IMR-90 (cell line): ENCODE data around the gene DYNC1H1. TPM values are rescaled to one million over a fixed set of nuclear protein-coding genes. Genes with fewer than 3 reads are reported as not detected.

Experiments
- ATAC-seq: fragments of 200-7000 bp; cut with Tn5 transposase; 2 replicates; pipeline ENCODE4 v1.9.1; 2020; ENCODE audit warnings: low read depth, mild to moderate bottlenecking, moderate library complexity
- BruUV-seq: library from RNA; stranded (reverse); fragments of 400-500 nt; replicated peaks from 2 replicates; lab custom pipeline; 2021; lab: Mats Ljungman, UMichigan
- CTCF ChIA-PET: fragments of 300-600 bp; formaldehyde crosslinking; extraction: SDS; loops from one replicate; lab custom pipeline; 2021; ENCODE audit warnings: antibody characterized with exemption; lab: Yijun Ruan, JAX
- POLR2A ChIA-PET: fragments of 300-600 bp; sonication (Branson Sonifier 250); formaldehyde crosslinking; loops from one replicate; lab custom pipeline; 2022; ENCODE audit warnings: antibody characterized with exemption; ENCODE audit not compliant: unreplicated experiment; lab: Charles Lee
- DNase-seq: peaks from one replicate; pipeline ENCODE4 v3.0.0; 2013
- H2AFZ ChIP-seq: replicated peaks from 2 replicates; pipeline ENCODE3; 2013; ENCODE audit warnings: low read length, mild to moderate bottlenecking; ENCODE audit not compliant: poor library complexity
- H2AK5ac ChIP-seq: 2 replicates; pipeline ENCODE4 v1.6.1; 2013; ENCODE audit warnings: low read depth, low read length, inconsistent platforms
- H2AK9ac ChIP-seq: replicated peaks from 2 replicates; pipeline ENCODE3; 2013; ENCODE audit warnings: mild to moderate bottlenecking, low read depth, low read length, moderate library complexity; ENCODE audit not compliant: poor library complexity
- H2BK120ac ChIP-seq: 2 replicates; pipeline ENCODE4 v1.6.1; 2013; ENCODE audit warnings: low read depth, low read length, inconsistent platforms
- H2BK15ac ChIP-seq: 3 replicates; pipeline ENCODE4 v1.6.1; 2013; ENCODE audit warnings: low read depth, low read length, inconsistent platforms
- H2BK20ac ChIP-seq: 2 replicates; pipeline ENCODE4 v1.6.1; 2013; ENCODE audit warnings: low read depth, mild to moderate bottlenecking, inconsistent platforms, low read length, moderate library complexity
- H2BK5ac ChIP-seq: 2 replicates; pipeline ENCODE4 v1.6.1; 2013; ENCODE audit warnings: mild to moderate bottlenecking, low read depth, low read length, inconsistent platforms; ENCODE audit not compliant: poor library complexity, severe bottlenecking
- H3K14ac ChIP-seq: replicated peaks from 2 replicates; pipeline ENCODE4 v1.6.1; 2013; ENCODE audit warnings: low read depth, low read length, inconsistent platforms
- H3K18ac ChIP-seq: 2 replicates; pipeline ENCODE4 v1.6.1; 2013; ENCODE audit warnings: low read depth, low read length, control low read depth
- H3K23ac ChIP-seq: 2 replicates; pipeline ENCODE4 v1.6.1; 2013; ENCODE audit warnings: low read depth, low read length, inconsistent platforms
- H3K27ac ChIP-seq: 2 replicates; pipeline ENCODE4 v1.5.1; 2013; ENCODE audit warnings: mild to moderate bottlenecking, control low read depth, low read length; ENCODE audit not compliant: insufficient read depth
- H3K27me3 ChIP-seq: 2 replicates; pipeline ENCODE4 v1.6.1; 2013; ENCODE audit warnings: low read length; ENCODE audit not compliant: control insufficient read depth, insufficient read depth
- H3K36me3 ChIP-seq: 2 replicates; pipeline ENCODE4 v1.6.1; 2013; ENCODE audit warnings: low read length, mixed read lengths; ENCODE audit not compliant: control insufficient read depth, insufficient read depth
- H3K4ac ChIP-seq: 2 replicates; pipeline ENCODE4 v1.6.1; 2013; ENCODE audit warnings: low read depth, low read length, inconsistent platforms
- H3K4me1 ChIP-seq: 2 replicates; pipeline ENCODE4 v1.6.1; 2013; ENCODE audit warnings: low read length, mixed read lengths; ENCODE audit not compliant: control insufficient read depth, insufficient read depth
- H3K4me2 ChIP-seq: 2 replicates; pipeline ENCODE4 v1.6.1; 2013; ENCODE audit warnings: low read depth, mild to moderate bottlenecking, control low read depth, low read length, moderate library complexity
- H3K4me3 ChIP-seq: 2 replicates; pipeline ENCODE4 v1.5.1; 2013; ENCODE audit warnings: low read depth, mild to moderate bottlenecking, control low read depth, low read length, moderate library complexity; ENCODE audit not compliant: insufficient read depth
- H3K56ac ChIP-seq: 2 replicates; pipeline ENCODE4 v1.6.1; 2013; ENCODE audit warnings: low read length, inconsistent platforms; ENCODE audit not compliant: insufficient read depth; ENCODE audit errors: extremely low read depth
- H3K79me1 ChIP-seq, 2 experiments: 2 replicates each; pipeline ENCODE4 v1.6.1; 2013; ENCODE audit warnings: low read length in 2 of 2, inconsistent platforms in 1 of 2, low read depth in 1 of 2
- H3K9ac ChIP-seq: 2 replicates; pipeline ENCODE4 v1.6.1; 2013; ENCODE audit warnings: low read depth, low read length, control low read depth
- H3K9me1 ChIP-seq: 2 replicates; pipeline ENCODE4 v1.6.1; 2013; ENCODE audit warnings: low read length, inconsistent platforms; ENCODE audit not compliant: insufficient read depth
- H3K9me3 ChIP-seq: 2 replicates; pipeline ENCODE4 v1.6.1; 2013; ENCODE audit warnings: low read length; ENCODE audit not compliant: control insufficient read depth, insufficient read depth
- H4K20me1 ChIP-seq: 2 replicates; pipeline ENCODE4 v1.6.1; 2013; ENCODE audit warnings: low read length, inconsistent platforms; ENCODE audit not compliant: insufficient read depth
- H4K5ac ChIP-seq: 2 replicates; pipeline ENCODE4 v1.6.1; 2013; ENCODE audit warnings: mild to moderate bottlenecking, low read depth, low read length, control low read depth
- H4K8ac ChIP-seq, 2 experiments: 2 replicates each; pipeline ENCODE4 v1.6.1; 2013; ENCODE audit warnings: low read depth in 2 of 2, low read length in 2 of 2, control low read depth in 1 of 2, inconsistent platforms in 1 of 2
- H4K91ac ChIP-seq: 2 replicates; pipeline ENCODE4 v1.6.1; 2013; ENCODE audit warnings: low read depth, low read length, inconsistent platforms; ENCODE audit not compliant: insufficient read depth
- CHD1 ChIP-seq: IDR thresholded peaks from 2 replicates; pipeline ENCODE4 v1.6.1; 2012; ENCODE audit warnings: low read depth, low read length, improper control_type of control experiment
- ELK1 ChIP-seq: fragments of 150-350 bp; IDR thresholded peaks from 2 replicates; pipeline ENCODE4 v1.6.1; 2016; ENCODE audit warnings: low read depth, mild to moderate bottlenecking, low read length, moderate library complexity, borderline replicate concordance
- FOS ChIP-seq: fragments of 150-350 bp; IDR thresholded peaks from 2 replicates; pipeline ENCODE4 v1.6.1; 2016; ENCODE audit warnings: low read depth, low read length
- MXI1 ChIP-seq: IDR thresholded peaks from 2 replicates; pipeline ENCODE4 v1.6.1; 2012; ENCODE audit warnings: low read depth, mild to moderate bottlenecking, low read length, moderate library complexity, borderline replicate concordance
- RAD21 ChIP-seq: IDR thresholded peaks from 2 replicates; pipeline ENCODE4 v1.6.1; 2012; ENCODE audit warnings: low read length, improper control_type of control experiment
- SMC3 ChIP-seq: fragments of 150-350 bp; IDR thresholded peaks from 2 replicates; pipeline ENCODE4 v1.6.1; 2016; ENCODE audit warnings: low read depth, mild to moderate bottlenecking, antibody characterized with exemption, low read length, moderate library complexity
- WGBS, 2 experiments: methylation state at CpG; one replicate each; pipeline versions ENCODE4 v1.1.5 to v1.1.7; 2013; ENCODE audit warnings: missing lambda C conversion rate in 2 of 2; ENCODE audit not compliant: insufficient read length in 1 of 2; ENCODE audit errors: extremely low coverage in 2 of 2; 5-methylcytosine and 5-hydroxymethylcytosine counted together
- dilution Hi-C: fragments of 300-500 bp; cut with HindIII; formaldehyde crosslinking; loops from one replicate; pipeline ENCODE4 v1.14.3; 2018; ENCODE audit warnings: low sequenced_read_pairs; ENCODE audit not compliant: unreplicated experiment
- in situ Hi-C: fragments of 300-500 bp; cut with MboI; formaldehyde crosslinking; loops from 3 replicates; pipeline ENCODE4 v1.14.3; 2019; ENCODE audit warnings: low sequenced_read_pairs, inconsistent platforms, mixed read lengths
- intact Hi-C: fragments of 100-400 bp; cut with micrococcal nuclease; formaldehyde crosslinking; loops from 2 replicates; pipeline ENCODE4 v1.10.0; 2022
- polyA plus RNA-seq, 3 experiments: library from polyadenylated mRNA; depleted of rRNA; stranded (reverse); fragments of >200 nt; gene quantifications; 2 replicates each; pipeline ENCODE4 v1.2.3, GENCODE V29; 2012; ENCODE audit warnings: low replicate concordance in 1 of 3
- total RNA-seq: library from RNA; depleted of rRNA; stranded (reverse); fragments of >200 nt; gene quantifications from 2 replicates; pipeline ENCODE4 v1.2.3, GENCODE V29; 2012

Gene DYNC1H1
- total and polyA plus RNA-seq, 2 of the 4 experiments (the other 2 are of a cell fraction), result 240 to 670 TPM

DNA sequence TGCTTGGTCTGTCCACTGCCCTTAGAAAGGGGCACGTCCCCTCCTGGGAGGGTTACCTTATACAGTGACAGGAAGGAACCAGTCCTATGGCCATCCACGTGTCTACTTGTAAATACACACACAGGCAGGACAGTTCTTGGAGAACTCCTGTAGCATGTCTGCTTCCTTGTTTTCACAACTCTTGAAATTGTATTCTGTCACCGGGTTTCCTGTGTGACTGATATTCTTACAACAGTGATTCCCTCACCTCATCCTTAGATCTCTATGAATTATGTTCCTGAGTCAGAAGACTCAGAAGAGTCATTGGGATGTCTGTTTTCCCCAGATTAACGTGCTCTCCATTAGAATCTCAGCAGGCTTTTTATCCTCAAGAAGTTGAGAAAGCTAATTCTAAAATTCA lies 44.1 kb upstream of the DYNC1H1 start:
- Histone ChIP-seq H3K14ac (no peak overlapping the region), H3K4me2 (no peak overlapping the region), H3K23ac (no peak overlapping the region), H3K4me3 (no peak overlapping the region), H4K5ac (no peak overlapping the region), H3K9me1 (no peaks in the 10 kb centered on the region; the same call in 1 of the 2 replicates), H4K91ac (no peak overlapping the region), H4K8ac (no peak overlapping the region), H3K4me1 (no peaks in the 10 kb centered on the region), H2AK5ac (no peak overlapping the region), H3K36me3 (peaks cover 7% of the 10 kb centered on the region), H3K9me3 (no peaks in the 10 kb centered on the region), H3K9ac (no peak overlapping the region), H3K27ac (no peak overlapping the region), H2AK9ac (no peak overlapping the region), H3K27me3 (no peaks in the 10 kb centered on the region), H2BK5ac (no peak overlapping the region), H2AFZ (no peak overlapping the region), H3K56ac (no peak overlapping the region), H2BK120ac (no peak overlapping the region), H2BK15ac (no peak overlapping the region), H4K20me1 (no peaks in the 10 kb centered on the region), H3K79me1 (peaks cover 0 to 6% of the 10 kb centered on the region in 2 experiments; a peak in 1 of 4 replicates), H3K4ac (no peak overlapping the region), H2BK20ac (no peak overlapping the region), H3K18ac (no peak overlapping the region)
- dilution Hi-C loops (no loop called here), intact Hi-C loops (loop anchor here (10.0 kb wide), 1 partner anchor 145 kb away; no protein-coding TSS in a partner anchor), in situ Hi-C loops (no loop called here)
- WGBS, 2 experiments, result 80% methylated on average over 1 of the region's 4 CpGs; no CpG with 5 or more reads in 1 of the 2 experiments
- ChIA-PET POLR2A (no interaction called here), CTCF (no interaction called here)
- no peak for TF ChIP-seq ELK1
- TF ChIP-seq MXI1, result no peak
- no peak for TF ChIP-seq CHD1
- no peak for TF ChIP-seq SMC3
- TF ChIP-seq RAD21, result no peak
- no peak for TF ChIP-seq FOS
- no TSS peak for BruUV-seq
- DNase-seq (no peak), ATAC-seq (no peak)
